Measurements from ENCODE around the gene GRM2. TPM values are rescaled to one million over a fixed set of nuclear protein-coding genes. Genes with fewer than 3 reads are reported as not detected.

Gene GRM2
- total RNA-seq, 2 donors from 2014 or later: 0.32 to 5.5 TPM

- 80% methylated on average over 1 of the region's 1 CpG for WGBS
Measured at GRCh38 chr3:51668756-51669155, 38.1 kb upstream of the GRM2 start.

DNA sequence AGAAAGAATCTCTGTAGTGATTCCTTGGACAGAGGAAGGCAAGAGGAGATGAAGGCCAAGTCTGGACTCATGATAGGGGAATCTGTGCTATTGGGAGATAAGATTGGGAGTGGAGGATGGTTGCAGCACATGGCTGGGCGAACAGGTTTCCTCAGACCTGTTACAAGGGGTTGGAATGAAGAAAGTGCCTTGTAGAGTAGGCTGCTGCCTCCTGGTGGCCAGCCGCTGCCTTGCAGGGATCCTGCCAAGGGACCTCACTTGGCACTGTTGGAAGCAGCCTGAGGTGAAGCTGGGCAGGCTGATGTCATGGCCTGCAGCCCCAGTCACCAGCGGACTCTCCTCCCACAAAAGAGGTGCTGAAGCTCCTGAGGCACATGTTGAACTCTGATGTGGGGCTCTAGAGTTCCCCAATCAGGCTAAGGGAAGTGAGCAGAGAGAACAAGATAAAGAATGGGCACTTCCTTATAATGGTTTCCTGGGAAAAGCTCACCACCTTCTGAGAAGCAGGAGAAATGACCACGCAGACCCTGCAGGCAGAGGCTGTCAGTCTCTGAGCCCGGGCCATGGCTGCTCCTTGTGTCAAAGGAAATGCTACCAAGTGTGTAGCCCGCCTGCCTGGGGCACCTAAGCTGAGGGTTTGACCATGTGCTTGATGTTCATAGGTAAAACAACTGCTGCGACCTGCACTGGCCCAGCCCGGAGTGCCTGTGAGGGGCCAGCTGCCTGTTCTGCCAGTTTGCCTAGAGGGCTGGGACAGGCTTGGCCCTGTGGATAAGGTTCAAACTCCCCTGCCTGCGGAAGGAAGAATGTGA lies 37.4 kb upstream of the GRM2 start:
- H3K27ac ChIP-seq: peak overlapping the region in 1 of 2 donors; percentile 82
- WGBS: 49% methylated on average over 9 of the region's 9 CpGs
- H3K9me3 ChIP-seq: no peaks in the 10 kb centered on the region
- H3K36me3 ChIP-seq: no peaks in the 10 kb centered on the region
- H3K4me1 ChIP-seq (replicated peaks): peaks cover 20% of the 10 kb centered on the region
- intact Hi-C loops (cut with DNase I): loop anchor here (2.0 to 10.0 kb wide), 3 partner anchors 167 to 1055 kb away; partner anchors contain the start of genes CISH and MAPKAPK3
- TF ChIP-seq POLR2AphosphoS5 (IDR thresholded peaks at IDR 0.05) (peak; percentile 80), POLR2A (IDR thresholded peaks at IDR 0.05) (no peak), CTCF (IDR thresholded peaks at IDR 0.05) (peak; percentile 83 to 98 (median 96))
- no peaks in the 10 kb centered on the region for H3K27me3 ChIP-seq (replicated peaks; ENCODE audit: insufficient read depth)
- DNase-seq (ENCODE audit: low spot score): peak; percentile 89
- H3K4me3 ChIP-seq: no peak overlapping the region

More at GRCh38 chr3:51668756-51669155, 38.1 kb upstream of the GRM2 start:
- intact Hi-C loops (cut with DNase I): loop anchor here (2.0 kb wide), 1 partner anchor 166 kb away; no protein-coding TSS in a partner anchor
- H3K9me3 ChIP-seq: no peaks in the 10 kb centered on the region
- peaks cover 20% of the 10 kb centered on the region for H3K4me1 ChIP-seq (replicated peaks)
- H3K4me3 ChIP-seq: no peak overlapping the region
- TF ChIP-seq POLR2AphosphoS5 (IDR thresholded peaks at IDR 0.05) (no peak), CTCF (IDR thresholded peaks at IDR 0.05) (no peak)
- H3K27me3 ChIP-seq (replicated peaks; ENCODE audit: insufficient read depth): no peaks in the 10 kb centered on the region
- H3K36me3 ChIP-seq: no peaks in the 10 kb centered on the region
- DNase-seq (ENCODE audit: low spot score): no peak
- H3K27ac ChIP-seq: peak overlapping the region in 1 of 2 donors; percentile 58

DNA sequence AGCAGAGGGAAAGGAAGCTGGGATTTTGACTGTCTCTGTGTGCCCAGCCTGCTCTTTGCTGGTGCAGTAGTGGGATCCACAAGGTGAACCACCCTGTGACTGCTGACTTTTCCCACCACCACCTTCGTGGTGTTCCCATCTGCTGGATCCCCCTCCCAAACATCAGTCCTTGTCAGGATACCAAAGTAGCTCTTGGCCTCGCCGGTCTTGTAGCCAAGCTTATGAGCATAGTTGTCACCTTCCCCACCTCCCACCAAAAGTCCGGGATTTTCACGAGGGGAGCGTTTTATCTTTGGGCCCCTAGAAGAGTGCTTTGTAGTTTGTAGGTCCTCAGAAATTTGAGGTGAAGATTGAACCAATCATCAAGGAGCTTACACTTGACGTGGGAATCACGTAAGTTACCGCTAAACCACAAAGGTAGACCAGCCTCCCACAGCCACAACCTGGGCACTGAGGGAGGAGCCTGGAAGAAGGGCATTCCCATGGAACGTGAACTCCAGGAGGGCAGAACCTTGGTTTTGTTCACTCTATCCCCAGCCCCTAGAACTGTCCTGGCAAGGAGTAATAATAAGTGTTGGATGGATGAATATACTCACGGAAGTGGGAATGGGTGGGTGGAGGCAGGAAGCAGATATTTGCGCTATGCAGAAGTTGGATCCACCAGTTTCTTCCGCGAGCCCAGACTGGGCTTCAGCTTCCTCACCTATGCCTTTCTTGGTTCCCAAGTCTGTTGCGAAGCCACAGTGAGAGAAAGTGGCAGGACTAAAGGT lies 36.6 kb upstream of the GRM2 start:
- no peaks in the 10 kb centered on the region for H3K36me3 ChIP-seq
- no peaks in the 10 kb centered on the region for H3K9me3 ChIP-seq
- H3K4me1 ChIP-seq (replicated peaks): peaks cover 20% of the 10 kb centered on the region
- intact Hi-C loops (cut with DNase I): loop anchor here (2.0 to 10.0 kb wide), 2 partner anchors 283 to 1055 kb away; partner anchors contain the start of genes CISH and MAPKAPK3
- WGBS: 59% methylated on average over 15 of the region's 15 CpGs
- H3K27ac ChIP-seq: peak overlapping the region; percentile 82 to 92
- H3K27me3 ChIP-seq (replicated peaks; ENCODE audit: insufficient read depth): no peaks in the 10 kb centered on the region
- peak overlapping the region; percentile 78 to 94 for H3K4me3 ChIP-seq
- no peak for TF ChIP-seq POLR2AphosphoS5 (IDR thresholded peaks at IDR 0.05)
- DNase-seq (ENCODE audit: low spot score): no peak

- H3K27me3 ChIP-seq (replicated peaks; ENCODE audit: insufficient read depth): no peaks in the 10 kb centered on the region
- DNase-seq (ENCODE audit: low spot score): peak; percentile 92
- TF ChIP-seq POLR2AphosphoS5 (IDR thresholded peaks at IDR 0.05) (peak; percentile 41), POLR2A (IDR thresholded peaks at IDR 0.05) (peak; percentile 74), CTCF (IDR thresholded peaks at IDR 0.05) (peak in 2 of 4 experiments; percentile 21 to 30)
- H3K27ac ChIP-seq: peak within 1 kb of the TSS; percentile 82 to 92
- intact Hi-C loops (cut with DNase I): loop anchor here (2.0 to 10.0 kb wide), 2 partner anchors 284 to 1056 kb away; partner anchors contain the start of genes CISH and MAPKAPK3
- under 1% methylated on average over 42 of the region's 81 CpGs for WGBS
- no peaks in the 10 kb centered on the region for H3K9me3 ChIP-seq
- no peaks in the 10 kb centered on the region for H3K36me3 ChIP-seq
- peaks cover 20% of the 10 kb centered on the region for H3K4me1 ChIP-seq (replicated peaks)
- peak within 1 kb of the TSS; percentile 78 to 94 for H3K4me3 ChIP-seq
Measured at GRCh38 chr3:51670823-51671733, 35.8 kb upstream of the GRM2 start, which contains the start of gene TEX264. Gene TEX264 (plus strand): TSS chr3:51671252. CDS start chr3:51674305, 3,053 bp downstream.

Data from prostate gland (tissue), 2 donors.